GM18951 (cell line): ENCODE data around the gene PCED1B.

Experiments used
- POLR2A ChIP-seq: IDR thresholded peaks from 4 replicates; pipeline ENCODE4 v1.6.1; 2011; ENCODE audit warnings: mild to moderate bottlenecking; ENCODE audit not compliant: insufficient read length, insufficient read depth; ENCODE audit errors: extremely low read depth
- in situ Hi-C: fragments of 300-500 bp; cut with MboI; formaldehyde crosslinking; loops from one replicate; pipeline ENCODE4 v1.12.0; 2022; ENCODE audit warnings: low sequenced_read_pairs, mixed read lengths, inconsistent platforms; ENCODE audit not compliant: unreplicated experiment

PCED1B gene

DNA sequence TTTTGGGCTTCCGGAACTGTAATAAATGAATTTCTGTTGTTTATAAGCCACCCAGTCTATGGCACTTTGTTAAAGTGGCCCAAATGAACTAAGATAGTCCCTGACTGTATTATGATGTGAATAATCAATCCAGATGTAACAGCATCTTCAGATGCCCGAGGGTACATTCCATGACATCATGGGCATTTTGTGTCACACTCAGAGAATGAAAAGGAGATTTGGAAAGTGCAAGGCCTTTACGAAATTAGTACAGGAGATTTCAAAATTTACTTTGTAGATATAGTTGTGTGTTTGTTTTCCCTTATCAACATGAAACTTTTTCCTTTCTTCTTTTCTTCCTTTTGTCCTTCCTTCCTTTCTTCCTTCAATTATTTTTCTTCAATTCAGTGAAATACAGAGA, 54.6 kb downstream of the PCED1B start:
- TF ChIP-seq POLR2A = no peak
- in situ Hi-C loops = no loop called here

DNA sequence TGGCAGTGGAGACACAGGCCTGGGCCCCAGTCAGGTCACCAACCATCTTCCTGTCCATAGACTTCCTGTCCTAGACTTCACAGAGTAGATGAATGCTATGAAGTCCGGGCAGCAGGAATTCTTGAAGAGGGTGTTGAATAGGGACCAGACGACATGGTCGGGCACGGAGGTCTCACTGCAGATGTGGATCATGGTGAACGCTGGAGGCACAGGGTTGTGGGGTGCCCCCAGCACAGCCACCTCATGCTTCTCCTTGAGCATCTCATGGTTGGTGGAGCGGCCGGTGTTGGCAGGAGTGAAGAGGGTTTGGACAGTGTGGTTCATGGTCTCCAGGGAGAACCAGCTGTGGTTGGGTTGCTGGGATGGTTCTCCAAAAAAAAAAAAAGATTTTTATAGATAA, 56.2 kb downstream of the PCED1B start:
- TF ChIP-seq POLR2A = no peak
- in situ Hi-C loops = no loop called here

DNA sequence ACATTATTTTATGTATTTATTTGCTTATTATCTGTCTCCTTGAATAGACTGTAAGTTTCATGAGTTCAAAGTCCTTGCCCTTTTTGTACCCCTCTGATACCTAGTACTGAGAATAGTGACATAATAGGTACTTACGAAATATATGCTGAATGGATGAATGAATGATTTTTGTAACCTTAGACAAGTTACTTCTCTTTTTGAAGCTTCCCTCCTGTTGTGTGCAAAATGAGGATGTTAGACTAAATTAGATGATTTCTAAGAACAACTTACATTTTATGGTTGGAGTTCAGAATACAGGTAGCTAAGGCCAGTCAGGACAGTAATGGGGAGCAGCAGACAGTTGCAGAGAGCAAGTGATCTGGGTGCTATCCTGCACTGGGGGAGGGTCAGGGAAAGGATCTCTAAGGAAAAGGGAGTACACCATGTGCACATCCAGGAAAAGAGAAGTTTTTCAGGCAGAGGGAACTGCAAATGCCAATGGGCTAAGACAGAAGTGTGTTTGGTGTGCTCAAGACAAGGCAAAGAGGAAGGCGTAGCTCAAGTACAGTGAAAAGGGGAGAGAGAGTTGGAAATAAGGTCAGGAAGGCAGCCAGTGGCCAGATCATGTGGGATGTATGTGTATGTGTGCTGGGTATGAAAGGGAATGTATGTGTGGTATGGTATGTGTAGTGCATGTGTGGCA, 59.7 kb downstream of the PCED1B start:
- in situ Hi-C loops = no loop called here
- no peak for TF ChIP-seq POLR2A

DNA sequence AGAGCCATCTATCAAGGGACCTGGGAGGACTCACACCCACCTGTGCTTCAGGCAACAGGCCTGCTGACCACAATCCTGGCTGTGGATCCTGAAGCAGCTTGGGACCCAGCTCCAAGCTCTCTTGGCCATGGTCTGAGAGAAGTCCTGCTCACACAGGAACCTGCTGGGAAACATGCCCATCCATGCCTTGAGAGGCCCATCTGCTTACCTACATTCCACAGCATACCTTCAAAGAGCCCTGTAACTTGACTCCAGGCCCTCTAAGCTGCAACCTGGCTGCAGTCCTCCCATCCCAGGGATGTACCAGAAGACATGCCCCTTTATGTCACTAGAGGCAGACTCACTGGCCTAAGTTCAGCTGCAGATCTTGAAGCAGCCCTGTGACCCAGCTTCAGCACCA, 62.0 kb downstream of the PCED1B start:
- no peak for TF ChIP-seq POLR2A
- in situ Hi-C loops = no loop called here

DNA sequence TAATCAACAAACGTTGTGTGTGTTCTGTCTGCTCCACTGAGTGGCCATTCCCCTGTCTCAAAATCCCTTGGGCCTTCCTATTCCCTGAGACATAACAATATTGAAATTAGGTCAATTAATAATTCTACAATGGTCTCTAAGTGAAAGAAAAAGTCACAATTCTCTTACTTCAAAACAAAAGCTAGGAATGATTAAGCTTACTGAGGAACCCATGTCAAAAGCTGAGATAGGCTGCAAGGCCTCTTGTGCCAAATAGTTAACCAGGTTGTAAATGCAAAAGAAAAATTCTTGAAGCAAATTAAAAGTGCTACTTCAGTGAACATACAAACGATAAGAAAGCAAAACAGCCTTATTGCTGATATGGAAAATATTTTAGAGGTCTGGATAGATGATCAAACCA, 65.3 kb downstream of the PCED1B start:
- TF ChIP-seq POLR2A = no peak
- in situ Hi-C loops = no loop called here

DNA sequence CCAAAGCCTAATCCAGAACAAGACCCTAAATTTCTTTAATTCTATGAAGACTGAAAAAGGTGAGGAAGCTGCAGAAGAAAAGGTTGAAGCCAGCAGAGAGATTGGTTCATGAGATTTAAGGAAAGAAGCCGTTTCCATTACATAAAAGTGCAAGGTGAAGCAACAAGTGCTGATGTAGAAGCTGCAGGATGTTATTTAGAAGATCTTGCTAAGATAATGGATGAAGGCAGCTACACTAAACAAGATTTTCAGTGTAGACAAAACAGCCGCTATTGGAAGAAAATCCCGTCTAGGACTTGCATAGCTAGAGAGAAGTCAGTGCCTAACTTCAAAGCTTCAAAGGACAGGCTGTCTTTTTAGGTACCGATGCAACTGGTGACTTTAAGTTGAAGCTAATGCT, 65.8 kb downstream of the PCED1B start:
- in situ Hi-C loops = no loop called here
- TF ChIP-seq POLR2A = no peak

DNA sequence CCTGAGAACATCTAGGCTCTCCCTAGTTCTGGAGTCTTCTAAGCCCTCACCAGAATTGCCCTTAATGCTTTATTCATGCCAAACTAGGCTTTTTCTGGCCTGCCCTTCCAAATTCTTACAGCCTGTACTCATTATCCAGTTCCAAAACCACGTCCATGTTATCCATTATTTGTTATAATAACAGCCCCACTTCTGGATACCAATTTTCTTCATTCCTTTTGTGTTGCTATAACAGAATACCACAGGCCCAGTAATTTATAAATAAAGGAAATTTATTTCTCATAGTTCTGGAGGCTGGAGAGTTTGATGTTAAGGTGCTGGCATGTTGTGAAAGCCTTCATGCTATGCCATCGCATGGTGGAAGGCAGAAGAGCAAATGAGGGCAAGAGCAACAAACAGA, 68.3 kb downstream of the PCED1B start:
- in situ Hi-C loops = no loop called here
- TF ChIP-seq POLR2A = no peak

DNA sequence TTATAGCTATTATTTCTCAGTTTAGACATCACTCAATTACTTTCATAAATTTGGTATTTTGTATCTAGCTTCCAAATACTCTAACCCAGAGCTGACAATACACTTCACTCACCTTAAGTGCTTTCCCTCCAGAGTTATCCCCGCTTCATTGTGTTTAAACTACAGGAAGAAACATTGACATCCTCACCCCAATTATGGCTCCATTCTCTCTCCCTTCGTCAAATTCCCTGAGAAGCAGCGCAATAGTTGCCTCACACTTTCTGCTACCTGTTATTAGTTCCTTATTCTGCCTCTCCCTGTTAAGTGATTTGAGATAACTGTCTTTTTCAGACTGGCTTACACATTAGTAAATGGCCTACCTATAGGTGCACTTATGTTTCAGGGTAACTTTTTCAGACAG, 69.7 kb downstream of the PCED1B start:
- in situ Hi-C loops = no loop called here
- TF ChIP-seq POLR2A = no peak

DNA sequence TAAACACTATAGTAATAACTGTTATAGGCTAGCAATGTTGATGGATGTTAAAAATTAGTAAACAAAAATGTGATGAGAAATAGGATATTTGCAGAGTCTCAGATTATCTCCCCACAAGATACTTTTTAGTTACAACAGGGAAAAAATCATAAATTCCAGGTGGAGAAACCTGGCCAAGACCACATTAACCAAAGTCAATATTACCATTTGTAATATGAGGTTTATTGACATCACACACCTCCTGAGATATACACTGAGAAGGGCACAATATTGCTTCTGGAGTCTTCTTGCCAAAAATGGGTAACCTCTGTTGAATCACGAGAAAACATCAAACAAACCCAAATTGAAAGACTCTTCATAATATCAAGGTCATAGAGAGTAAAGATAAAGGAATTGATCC, 72.7 kb downstream of the PCED1B start:
- no peak for TF ChIP-seq POLR2A
- in situ Hi-C loops = no loop called here

DNA sequence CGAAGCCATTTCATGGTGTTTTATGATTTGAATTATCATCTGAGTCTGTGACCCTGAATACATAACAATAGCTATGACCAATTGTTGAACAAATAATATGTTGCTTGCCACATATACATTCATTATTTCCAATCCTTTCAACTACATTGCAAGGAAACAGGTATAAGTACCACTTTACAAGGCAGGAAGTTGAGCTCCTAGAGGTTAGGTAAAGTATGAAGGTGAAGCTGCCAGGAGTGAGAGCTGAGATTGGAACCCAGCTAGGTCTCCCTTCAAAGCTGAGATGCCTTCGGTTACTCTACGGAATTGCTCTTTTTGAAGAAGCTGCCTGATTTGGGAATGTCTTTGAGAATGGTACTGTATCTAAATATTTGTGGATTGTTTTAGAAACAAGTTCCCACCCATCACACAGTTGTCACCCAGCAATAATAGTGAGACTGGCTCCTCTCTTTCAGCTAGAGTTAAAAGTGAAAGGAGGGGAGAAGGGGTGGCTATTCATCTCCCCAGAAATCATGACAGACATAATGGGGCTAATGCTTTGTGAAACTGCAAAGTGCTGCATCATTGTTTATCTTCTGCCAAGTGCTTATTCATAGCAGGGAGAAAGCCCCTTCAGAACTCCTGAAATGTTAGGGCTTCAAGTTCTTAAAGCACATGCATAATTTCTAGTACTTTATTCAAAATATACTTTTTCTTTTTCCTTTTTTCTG, 76.2 kb downstream of the PCED1B start:
- in situ Hi-C loops = no loop called here
- no peak for TF ChIP-seq POLR2A

DNA sequence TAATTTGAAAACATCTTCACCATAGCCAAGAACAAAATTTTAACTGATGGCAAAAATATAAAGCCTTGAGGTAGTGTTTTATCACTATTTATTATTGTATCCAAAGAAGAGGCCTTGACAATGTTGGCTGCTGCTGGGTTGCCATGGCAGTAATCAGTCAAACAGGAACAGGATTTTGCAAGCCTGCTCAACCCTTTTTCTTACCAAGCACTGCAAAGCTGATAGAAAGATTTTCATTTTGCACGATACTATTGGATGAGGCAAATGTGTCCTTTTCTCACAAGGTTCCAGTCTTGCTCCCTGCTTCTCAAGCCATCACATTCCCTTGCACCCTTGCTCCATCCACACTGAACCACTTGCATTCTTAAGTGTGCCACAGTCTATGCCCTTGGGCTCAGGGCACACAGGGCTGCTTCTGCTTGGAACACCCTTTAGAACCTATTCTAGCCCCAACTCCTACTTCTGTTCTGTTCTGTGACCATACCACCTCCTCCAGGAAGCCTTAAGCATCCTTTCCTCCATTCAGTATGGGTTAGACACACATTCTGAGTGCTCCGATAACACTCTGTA, 76.8 kb downstream of the PCED1B start:
- TF ChIP-seq POLR2A = no peak
- in situ Hi-C loops = no loop called here

DNA sequence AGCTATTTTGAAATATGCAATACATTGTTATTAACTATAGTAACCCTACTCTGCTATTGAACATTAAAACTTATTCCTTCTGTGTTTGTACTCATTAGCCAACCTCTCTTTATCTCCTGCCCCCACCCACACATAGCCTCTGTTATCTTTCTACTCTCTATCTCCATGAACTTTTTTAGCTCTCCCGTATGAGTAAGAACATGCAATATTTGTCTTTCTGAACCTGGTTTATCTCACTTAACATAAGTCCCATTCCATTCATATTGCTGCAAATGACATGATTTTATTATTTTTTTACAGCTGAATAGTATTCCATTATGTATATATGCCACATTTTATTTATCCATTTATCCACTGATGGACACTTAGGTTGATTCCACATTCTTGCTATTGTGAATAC, 79.4 kb downstream of the PCED1B start:
- in situ Hi-C loops = no loop called here
- TF ChIP-seq POLR2A = no peak

DNA sequence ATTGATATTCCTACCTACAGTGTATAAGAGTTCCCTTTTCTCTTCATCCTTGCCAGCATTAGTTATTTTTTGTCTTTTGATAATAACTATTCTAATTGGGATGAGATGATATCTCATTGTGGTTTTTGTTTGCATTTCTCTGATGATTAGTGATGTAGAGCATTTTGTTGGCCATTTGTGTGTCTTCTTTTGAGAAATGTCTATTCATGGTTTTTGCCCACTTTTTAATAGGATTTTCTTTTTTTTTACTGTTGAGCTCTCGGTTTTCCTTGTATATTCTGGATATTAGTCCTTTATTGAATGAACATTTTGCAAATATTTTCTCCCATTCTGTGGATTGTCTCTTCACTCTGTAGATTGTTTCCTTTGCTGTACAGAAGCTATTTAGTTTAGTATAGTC, 79.9 kb downstream of the PCED1B start:
- in situ Hi-C loops = no loop called here
- no peak for TF ChIP-seq POLR2A
